K562 (cell line): Measurements from ENCODE around the gene ZNF488. TPM values are rescaled to one million over a fixed set of nuclear protein-coding genes. Genes with fewer than 3 reads are reported as not detected.

Experiments used
- ARID4B ChIP-seq: sonication (generic); formaldehyde crosslinking; IDR thresholded peaks from 2 replicates; pipeline ENCODE4 v1.8.0; 2022; ENCODE audit warnings: mild to moderate bottlenecking, missing genetic modification reagents
- CCNT2 ChIP-seq: IDR thresholded peaks from 2 replicates; pipeline ENCODE4 v1.6.1; 2011; ENCODE audit warnings: borderline replicate concordance, low read depth, mild to moderate bottlenecking, moderate library complexity, mixed read lengths, low read length; ENCODE audit not compliant: insufficient read length; ENCODE audit errors: extremely low read depth
- CEBPG ChIP-seq, 3 experiments: fragments of 200-800 bp in 1 of 3; sonication (Bioruptor generic) in 1 of 3; sonication (generic) in 1 of 3; formaldehyde crosslinking in 1 of 3; IDR thresholded peaks in 2 of 3; conservative IDR thresholded peaks in 1 of 3; 2 replicates each; pipeline versions ENCODE4 v1.6.1 to v1.8.0; 2016 to 2022; ENCODE audit warnings: missing compliant biosample characterization in 2 of 3, missing genetic modification characterization in 2 of 3, mild to moderate bottlenecking in 1 of 3, missing genetic modification reagents in 1 of 3
- MYNN ChIP-seq, 2 experiments: sonication (generic); formaldehyde crosslinking in 1 of 2; IDR thresholded peaks; 2 replicates each; pipeline versions ENCODE4 v1.5.0 to v1.6.1; 2016 to 2020; ENCODE audit warnings: antibody characterized with exemption in 1 of 2, missing genetic modification reagents in 1 of 2
- POLR2G ChIP-seq: fragments of 200-400 bp; formaldehyde crosslinking; IDR thresholded peaks from 2 replicates; pipeline ENCODE4 v1.6.1; 2017; ENCODE audit warnings: low read depth, mild to moderate bottlenecking, antibody characterized with exemption, low read length, moderate library complexity
- SLC30A9 ChIP-seq: fragments of 250-450 bp; sonication (Bioruptor Pico); IDR thresholded peaks from 2 replicates; pipeline ENCODE4 v1.8.0; 2022; ENCODE audit warnings: mild to moderate bottlenecking, moderate library complexity
- U2AF2 ChIP-seq: fragments of 200-400 bp; formaldehyde crosslinking; optimal IDR thresholded peaks from 2 replicates; pipeline ENCODE3; 2017; ENCODE audit warnings: low read depth, mild to moderate bottlenecking, low read length
- UBTF ChIP-seq, 2 experiments: IDR thresholded peaks; 2 replicates each; pipeline ENCODE4 v1.6.1; 2012; ENCODE audit warnings: improper control_type of control experiment in 2 of 2, low read depth in 2 of 2, low read length in 2 of 2, borderline replicate concordance in 1 of 2
- ZBTB33 ChIP-seq: sonication (generic); formaldehyde crosslinking; IDR thresholded peaks from 2 replicates; pipeline ENCODE4 v1.8.1; 2023; ENCODE audit warnings: mild to moderate bottlenecking, missing genetic modification reagents
- ZBTB49 ChIP-seq: sonication (generic); formaldehyde crosslinking; IDR thresholded peaks from 2 replicates; pipeline ENCODE4 v1.8.0; 2022; ENCODE audit warnings: missing genetic modification reagents, mild to moderate bottlenecking, borderline replicate concordance
- ZNF175 ChIP-seq: fragments of 200-800 bp; sonication (Bioruptor generic); IDR thresholded peaks from 2 replicates; pipeline ENCODE4 v1.6.1; 2016; ENCODE audit warnings: low read depth, mild to moderate bottlenecking, missing genetic modification characterization, missing compliant biosample characterization
- ZNF224 ChIP-seq: sonication (generic); formaldehyde crosslinking; IDR thresholded peaks from 2 replicates; pipeline ENCODE4 v1.8.0; 2022; ENCODE audit warnings: mild to moderate bottlenecking, missing genetic modification reagents
- ZNF830 ChIP-seq: fragments of 250-450 bp; sonication (Bioruptor Pico); IDR thresholded peaks from 2 replicates; pipeline ENCODE4 v1.5.0; 2021; ENCODE audit warnings: mild to moderate bottlenecking
- polyA plus RNA-seq, 8 experiments: library from polyadenylated mRNA; depleted of rRNA in 4 of 8; stranded (reverse) in 5 of 8; unstranded in 3 of 8; fragments of >200 nt; fragmentation: Nextera tagmentation in 2 of 8; fragmentation: Illumina TruSeq in 1 of 8; extraction: Ambion mirVana in 2 of 8; extraction: Trizol in 1 of 8; gene quantifications; 2 replicates each; pipeline versions ENCODE4 v1.2.1 to v1.2.3, GENCODE V29; 2011 to 2014; ENCODE audit warnings: inconsistent platforms in 1 of 8, missing spikeins in 1 of 8
- total RNA-seq, 7 experiments: library from RNA; depleted of rRNA in 6 of 7; stranded (reverse); fragments of >200 nt in 6 of 7; fragmentation: Illumina TruSeq in 2 of 7; extraction: Trizol in 2 of 7; gene quantifications; 2 replicates each; pipeline versions ENCODE4 v1.2.1 to v1.2.3, GENCODE V29; 2011 to 2021; ENCODE audit warnings: low replicate concordance in 1 of 7

ZNF488 gene
- total and polyA plus RNA-seq, 9 of the 15 experiments (the other 6 are each of a cell fraction or from before 2014, with no cell fraction given), result 0.03 to 0.09 (median 0.05) TPM; not detected in 3

- TF ChIP-seq ZBTB49 (CRISPR knock-in tag) (no peak), ZNF175 (peak; percentile 51; the same call in 1 of the 2 replicates), ARID4B (CRISPR knock-in tag) (no peak), MYNN (IDR thresholded peaks at IDR 0.05) (no peak), MYNN (CRISPR knock-in tag; IDR thresholded peaks at IDR 0.05) (no peak), U2AF2 (no peak), SLC30A9 (no peak), CCNT2 (peak; percentile 84), ZBTB33 (CRISPR knock-in tag) (no peak), ZNF224 (CRISPR knock-in tag) (no peak), UBTF (IDR thresholded peaks at IDR 0.05; ENCODE audit: borderline replicate concordance in 1 of 2, low read depth in 2 of 2, low read length in 2 of 2) (peak; percentile 58 to 88; a peak in 3 of 4 replicates), POLR2G (no peak), CEBPG (CRISPR knock-in tag; IDR thresholded peaks at IDR 0.05) (no peak), CEBPG (tag; conservative IDR thresholded peaks at IDR 0.05 in 1 of 2, IDR thresholded peaks at IDR 0.05 in 1 of 2) (no peak), ZNF830 (CRISPR knock-in tag) (no peak)
Measured at GRCh38 chr10:47322300-47323061, 61.6 kb downstream of the ZNF488 start, which contains the start of gene GDF2 (continued).
